ENCODE data around the gene SH3RF1.
A peak's percentile ranks its signal among the peaks of the same experiment; 100 is the strongest.

The SH3RF1 gene

DNA sequence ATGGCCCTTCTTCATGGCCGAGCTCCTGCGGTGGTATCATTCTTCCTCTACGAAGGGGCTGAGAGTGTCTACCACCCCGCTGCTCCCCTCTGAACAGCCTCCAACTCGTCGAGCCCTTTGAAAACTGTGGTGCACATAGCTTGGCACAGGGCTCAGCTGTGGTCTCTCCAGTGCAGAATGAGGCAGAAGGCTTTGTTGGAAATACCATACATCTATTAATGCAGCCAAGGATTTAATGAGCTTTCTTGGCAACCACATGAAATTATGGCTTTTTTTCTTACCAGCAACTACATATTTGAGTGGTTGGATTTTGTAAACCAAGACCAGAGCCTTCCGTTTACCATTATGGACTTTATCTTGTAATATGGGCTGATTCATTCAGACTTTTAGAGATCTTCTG is 199.0 kb downstream of the SH3RF1 start:
- DNase-seq (ENCODE audit: low read depth) = no peak
- no peak overlapping the region for H3K4me3 ChIP-seq (replicated peaks; ENCODE audit: low read depth, low read length)
- TF ChIP-seq, protein P1, sequence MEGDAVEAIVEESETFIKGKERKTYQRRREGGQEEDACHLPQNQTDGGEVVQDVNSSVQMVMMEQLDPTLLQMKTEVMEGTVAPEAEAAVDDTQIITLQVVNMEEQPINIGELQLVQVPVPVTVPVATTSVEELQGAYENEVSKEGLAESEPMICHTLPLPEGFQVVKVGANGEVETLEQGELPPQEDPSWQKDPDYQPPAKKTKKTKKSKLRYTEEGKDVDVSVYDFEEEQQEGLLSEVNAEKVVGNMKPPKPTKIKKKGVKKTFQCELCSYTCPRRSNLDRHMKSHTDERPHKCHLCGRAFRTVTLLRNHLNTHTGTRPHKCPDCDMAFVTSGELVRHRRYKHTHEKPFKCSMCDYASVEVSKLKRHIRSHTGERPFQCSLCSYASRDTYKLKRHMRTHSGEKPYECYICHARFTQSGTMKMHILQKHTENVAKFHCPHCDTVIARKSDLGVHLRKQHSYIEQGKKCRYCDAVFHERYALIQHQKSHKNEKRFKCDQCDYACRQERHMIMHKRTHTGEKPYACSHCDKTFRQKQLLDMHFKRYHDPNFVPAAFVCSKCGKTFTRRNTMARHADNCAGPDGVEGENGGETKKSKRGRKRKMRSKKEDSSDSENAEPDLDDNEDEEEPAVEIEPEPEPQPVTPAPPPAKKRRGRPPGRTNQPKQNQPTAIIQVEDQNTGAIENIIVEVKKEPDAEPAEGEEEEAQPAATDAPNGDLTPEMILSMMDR (IDR thresholded peaks at IDR 0.05; ENCODE audit: low read length, missing control alignments) = no peak

DNA sequence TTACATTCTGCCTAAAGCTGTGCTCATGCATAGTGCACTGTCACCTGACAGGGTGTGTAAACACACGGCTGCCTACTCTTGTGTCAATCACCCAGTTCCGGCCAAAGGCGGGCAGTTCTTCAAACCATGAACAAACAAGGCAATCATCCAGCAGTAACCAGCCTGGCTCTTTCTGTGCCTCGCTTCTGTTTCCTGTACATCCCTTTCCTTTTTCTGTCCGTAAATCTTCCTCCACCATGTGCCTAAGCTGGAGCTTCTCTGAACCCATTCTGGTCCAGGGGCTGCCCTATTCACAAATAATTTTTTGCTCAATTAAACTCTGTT is 199.9 kb downstream of the SH3RF1 start:
- TF ChIP-seq, protein P1 (IDR thresholded peaks at IDR 0.05; ENCODE audit: low read length, missing control alignments) = no peak
- no peak overlapping the region for H3K4me3 ChIP-seq (replicated peaks; ENCODE audit: low read depth, low read length)
- peak; percentile 36 for DNase-seq (ENCODE audit: low read depth)

DNA sequence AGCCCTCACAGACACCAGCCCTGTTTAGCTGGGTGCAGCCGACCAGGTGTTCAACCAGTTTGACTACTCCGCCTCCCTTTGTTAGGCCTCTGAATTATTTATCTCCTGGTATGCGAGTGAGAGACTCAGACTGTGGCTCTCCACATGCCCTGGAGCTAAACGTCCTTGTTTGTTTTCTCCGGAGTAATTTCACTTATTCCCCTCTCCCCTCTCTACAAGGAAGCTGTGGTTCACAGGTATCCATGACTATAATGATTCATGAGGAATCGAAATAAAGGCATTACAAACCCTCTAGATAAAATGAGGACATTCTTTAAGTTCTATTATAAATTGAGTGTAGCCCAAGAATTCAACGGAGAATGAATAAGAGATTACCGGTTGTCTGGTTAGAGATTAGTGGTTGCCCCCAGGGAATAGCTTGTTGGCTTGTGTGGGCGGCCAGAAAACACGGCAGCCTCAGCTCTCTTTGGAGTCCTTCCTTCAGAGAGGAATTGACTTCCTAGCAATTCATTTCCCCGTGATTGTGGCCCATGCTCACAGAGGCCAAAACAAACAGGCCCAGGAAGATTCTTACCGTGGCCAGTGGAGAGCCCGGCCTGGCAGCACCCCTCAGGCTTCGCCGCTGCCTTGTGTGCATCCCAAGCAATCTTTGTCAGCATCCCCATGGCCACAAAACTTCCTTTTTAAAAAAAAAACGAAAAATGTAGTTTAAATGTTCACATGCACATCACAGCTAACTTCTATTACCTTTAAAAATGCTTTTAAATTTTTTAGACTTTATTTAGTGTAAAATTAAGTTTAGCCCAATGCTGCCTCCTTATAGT is 200.5 kb downstream of the SH3RF1 start:
- no peak overlapping the region for H3K4me3 ChIP-seq (replicated peaks; ENCODE audit: low read depth, low read length)
- TF ChIP-seq, protein P1 (IDR thresholded peaks at IDR 0.05; ENCODE audit: low read length, missing control alignments) = no peak
- DNase-seq (ENCODE audit: low read depth) = peak; percentile 93

DNA sequence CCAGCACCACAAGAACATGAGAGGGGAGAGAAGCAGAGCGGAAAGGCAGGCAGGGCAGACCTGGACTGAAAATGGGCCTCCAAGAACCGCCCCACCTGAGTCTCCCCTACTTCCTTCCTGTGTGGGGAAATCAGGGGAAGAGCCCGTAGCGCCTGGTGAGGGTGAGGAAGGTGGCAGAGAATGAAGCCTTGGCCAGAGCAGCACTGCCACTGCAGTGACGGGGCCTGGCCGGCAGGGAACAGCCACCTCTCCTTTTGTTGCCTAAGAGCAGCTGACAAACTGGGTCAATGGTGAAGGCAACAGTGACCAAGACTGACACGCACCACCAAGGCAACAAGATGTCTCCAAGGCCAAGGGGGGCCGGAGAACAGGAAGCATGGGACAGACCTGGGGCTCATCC is 202.3 kb downstream of the SH3RF1 start:
- TF ChIP-seq, protein P1 (IDR thresholded peaks at IDR 0.05; ENCODE audit: low read length, missing control alignments) = no peak
- DNase-seq (ENCODE audit: low read depth) = no peak
- no peak overlapping the region for H3K4me3 ChIP-seq (replicated peaks; ENCODE audit: low read depth, low read length)

DNA sequence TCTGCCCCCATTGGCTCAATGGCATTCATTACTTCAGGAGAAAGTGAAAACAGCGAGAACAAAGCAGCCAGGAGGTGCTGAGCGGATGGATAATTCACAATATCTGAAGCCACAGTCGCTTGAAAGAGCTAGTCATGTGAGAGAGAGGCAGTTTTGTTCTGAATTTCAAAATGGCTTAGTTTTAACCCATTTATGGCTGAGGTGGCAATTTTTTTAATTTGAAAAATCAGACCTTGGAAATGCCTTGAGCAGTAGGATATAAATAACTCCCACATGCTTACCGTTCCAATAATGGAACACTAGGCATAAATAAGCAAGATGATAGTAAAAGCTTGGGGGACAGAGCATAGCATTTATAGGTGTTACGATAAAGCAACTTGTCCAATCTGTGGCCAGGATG is 203.8 kb downstream of the SH3RF1 start:
- H3K4me3 ChIP-seq (replicated peaks; ENCODE audit: low read depth, low read length) = no peak overlapping the region
- TF ChIP-seq, protein P1 (IDR thresholded peaks at IDR 0.05; ENCODE audit: low read length, missing control alignments) = no peak
- DNase-seq (ENCODE audit: low read depth) = no peak

DNA sequence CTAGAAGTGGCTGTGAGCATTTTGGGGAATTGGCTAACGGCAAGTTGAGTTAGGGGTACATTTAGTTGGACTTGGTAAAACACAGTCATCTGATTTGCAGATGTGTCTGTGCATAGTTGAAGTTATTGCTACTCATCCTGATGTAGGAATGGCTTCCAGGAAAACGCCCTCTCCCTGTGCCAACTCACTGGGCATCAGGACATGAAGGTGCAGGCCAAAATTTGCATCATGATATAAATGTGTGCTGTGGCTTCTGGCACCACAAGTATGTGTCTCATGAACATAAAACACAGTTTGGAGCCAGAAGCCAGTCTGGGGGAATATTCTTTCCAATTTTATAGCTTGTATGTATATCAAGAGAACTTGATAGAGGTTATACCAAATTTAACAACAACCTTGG is 206.5 kb downstream of the SH3RF1 start:
- TF ChIP-seq, protein P1 (IDR thresholded peaks at IDR 0.05; ENCODE audit: low read length, missing control alignments) = no peak
- DNase-seq (ENCODE audit: low read depth) = no peak
- H3K4me3 ChIP-seq (replicated peaks; ENCODE audit: low read depth, low read length) = no peak overlapping the region

DNA sequence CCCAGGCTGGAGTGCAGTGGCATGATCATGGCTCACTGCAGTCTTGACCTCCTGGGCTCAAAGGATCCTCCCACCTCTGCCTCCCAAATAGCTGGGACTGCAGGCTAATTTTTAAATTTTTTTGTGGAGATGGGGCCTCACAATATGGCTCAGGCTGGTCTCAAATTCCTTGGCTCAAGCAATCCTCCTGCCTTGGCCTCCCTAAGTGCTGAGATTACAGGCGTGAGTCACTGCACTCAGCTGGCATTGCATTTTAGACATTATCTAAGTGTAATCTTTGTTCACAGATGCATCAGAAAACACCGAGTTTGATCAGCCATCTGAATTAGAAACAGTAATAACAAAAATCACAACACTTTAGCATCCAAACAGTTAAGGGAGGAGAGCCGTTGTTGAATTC is 207.3 kb downstream of the SH3RF1 start:
- TF ChIP-seq, protein P1 (IDR thresholded peaks at IDR 0.05; ENCODE audit: low read length, missing control alignments) = no peak
- DNase-seq (ENCODE audit: low read depth) = no peak
- no peak overlapping the region for H3K4me3 ChIP-seq (replicated peaks; ENCODE audit: low read depth, low read length)

Data from fibroblast of pulmonary artery (primary cell).